Liver (tissue), 9 donors: ENCODE results near the gene RHOH. TPM values are rescaled to one million over a fixed set of nuclear protein-coding genes. Genes with fewer than 3 reads are reported as not detected.

Experiments
- DNase-seq: peaks from one replicate; pipeline ENCODE4 v3.0.0-alpha.2; 2017; ENCODE audit warnings: low spot score
- H3K27ac ChIP-seq, 2 donors: one replicate each; pipeline ENCODE4 v1.7.0; 2013; ENCODE audit warnings: inconsistent platforms in 2 of 2, low read length in 2 of 2, control low read depth in 1 of 2, low read depth in 1 of 2, mild to moderate bottlenecking in 1 of 2
- H3K27me3 ChIP-seq, 4 donors: one replicate each; pipeline versions ENCODE4 v1.6.1 to v1.7.0; 2013; ENCODE audit warnings: low read length in 3 of 4, inconsistent platforms in 1 of 4, mild to moderate bottlenecking in 1 of 4, moderate library complexity in 1 of 4; ENCODE audit not compliant: control insufficient read depth in 4 of 4, insufficient read depth in 4 of 4
- H3K36me3 ChIP-seq, 4 donors: one replicate each; pipeline versions ENCODE4 v1.6.1 to v1.7.0; 2013; ENCODE audit warnings: low read length in 3 of 4, mild to moderate bottlenecking in 3 of 4, low read depth in 1 of 4, moderate library complexity in 1 of 4; ENCODE audit not compliant: control insufficient read depth in 4 of 4, insufficient read depth in 3 of 4
- H3K4me1 ChIP-seq, 4 donors: one replicate each; pipeline versions ENCODE4 v1.6.1 to v1.7.0; 2013; ENCODE audit warnings: low read length in 3 of 4, mild to moderate bottlenecking in 3 of 4, moderate library complexity in 1 of 4; ENCODE audit not compliant: control insufficient read depth in 4 of 4, insufficient read depth in 4 of 4
- H3K4me3 ChIP-seq, 3 donors: one replicate each; pipeline versions ENCODE4 v1.6.1 to v1.7.0; 2013; ENCODE audit warnings: low read length in 3 of 3, control low read depth in 1 of 3, low read depth in 1 of 3, mild to moderate bottlenecking in 1 of 3
- H3K9ac ChIP-seq, 2 donors: one replicate each; pipeline ENCODE4 v1.7.0; 2013; ENCODE audit warnings: low read length in 2 of 2, mild to moderate bottlenecking in 2 of 2, moderate library complexity in 2 of 2, control low read depth in 1 of 2, low read depth in 1 of 2
- H3K9me3 ChIP-seq, 4 donors: one replicate each; pipeline versions ENCODE4 v1.6.1 to v1.7.0; 2013; ENCODE audit warnings: low read length in 3 of 4; ENCODE audit not compliant: control insufficient read depth in 4 of 4
- EGR1 ChIP-seq, 2 donors: IDR thresholded peaks; 2 replicates each; pipeline ENCODE4 v1.6.1; 2016 to 2018; ENCODE audit warnings: antibody characterized with exemption in 2 of 2, low read depth in 2 of 2
- FOXA1 ChIP-seq: IDR thresholded peaks from 2 replicates; pipeline ENCODE4 v1.6.1; 2016; ENCODE audit warnings: antibody characterized with exemption
- GABPA ChIP-seq, 2 donors: IDR thresholded peaks in 1 of 2; conservative IDR thresholded peaks in 1 of 2; 2 replicates each; pipeline ENCODE4 v1.6.1; 2016; ENCODE audit warnings: antibody characterized with exemption in 2 of 2, mild to moderate bottlenecking in 1 of 2, moderate library complexity in 1 of 2
- HNF4A ChIP-seq, 2 donors: conservative IDR thresholded peaks; 2 replicates each; pipeline ENCODE4 v1.6.1; 2016; ENCODE audit warnings: antibody characterized with exemption in 2 of 2, mild to moderate bottlenecking in 2 of 2
- HNF4G ChIP-seq: IDR thresholded peaks from 2 replicates; pipeline ENCODE4 v1.6.1; 2016; ENCODE audit warnings: antibody characterized with exemption
- NR2F2 ChIP-seq: IDR thresholded peaks from 2 replicates; pipeline ENCODE4 v1.6.1; 2016; ENCODE audit warnings: antibody characterized with exemption
- RAD21 ChIP-seq, 2 donors: IDR thresholded peaks; 2 replicates each; pipeline ENCODE4 v1.6.1; 2016; ENCODE audit warnings: antibody characterized with exemption in 2 of 2, mild to moderate bottlenecking in 2 of 2
- RXRA ChIP-seq, 2 donors: IDR thresholded peaks; 2 replicates each; pipeline ENCODE4 v1.6.1; 2017 to 2018; ENCODE audit warnings: antibody characterized with exemption in 2 of 2, mild to moderate bottlenecking in 1 of 2
- SP1 ChIP-seq: IDR thresholded peaks from 2 replicates; pipeline ENCODE4 v1.6.1; 2018; ENCODE audit warnings: antibody characterized with exemption, mild to moderate bottlenecking
- TAF1 ChIP-seq: conservative IDR thresholded peaks from 2 replicates; pipeline ENCODE4 v1.6.1; 2016; ENCODE audit warnings: antibody characterized with exemption, mild to moderate bottlenecking
- WGBS: extraction: QIAGEN DNeasy Blood & Tissue Kit; methylation state at CpG from one replicate; pipeline ENCODE4 v1.1.7; 2013; 5-methylcytosine and 5-hydroxymethylcytosine counted together
- polyA plus RNA-seq, 2 donors: library from polyadenylated mRNA; stranded (reverse) in 1 of 2; unstranded in 1 of 2; fragments of 200-250 nt in 1 of 2; fragments of >200 nt in 1 of 2; fragmentation: Nextera tagmentation in 1 of 2; extraction: Ambion mirVana in 1 of 2; gene quantifications; one replicate each; pipeline versions ENCODE4 v1.2.1 to v1.2.3, GENCODE V29; 2013 to 2015
- total RNA-seq, 2 donors: library from RNA; depleted of rRNA; stranded (reverse); fragments of >200 nt; gene quantifications; one replicate each; pipeline ENCODE4 v1.2.3, GENCODE V29; 2014
- TF ChIP-seq, protein P1 (sequence below): fragments of 150-350 bp; IDR thresholded peaks from 2 replicates; pipeline ENCODE4 v1.5.1; 2017; ENCODE audit warnings: improper control_type of control experiment, low read depth, low read length; ENCODE audit not compliant: missing input control
- TF ChIP-seq, protein P2 (sequence below): IDR thresholded peaks from 2 replicates; pipeline ENCODE4 v1.6.1; 2016; ENCODE audit warnings: antibody characterized with exemption
- TF ChIP-seq, protein P3 (sequence below): IDR thresholded peaks from 2 replicates; pipeline ENCODE4 v1.6.1; 2016; ENCODE audit warnings: antibody characterized with exemption, mild to moderate bottlenecking
- TF ChIP-seq, protein P4 (sequence below): IDR thresholded peaks from 2 replicates; pipeline ENCODE4 v1.6.1; 2016; ENCODE audit warnings: antibody characterized with exemption
- donor health status: healthy.
- donor health status: healthy.
- donor health status: healthy.
- donor health status: healthy.
- donor health status: healthy.

The RHOH gene
- total and polyA plus RNA-seq, 4 donors, result 0.56 to 2.3 (median 1.3) TPM

DNA sequence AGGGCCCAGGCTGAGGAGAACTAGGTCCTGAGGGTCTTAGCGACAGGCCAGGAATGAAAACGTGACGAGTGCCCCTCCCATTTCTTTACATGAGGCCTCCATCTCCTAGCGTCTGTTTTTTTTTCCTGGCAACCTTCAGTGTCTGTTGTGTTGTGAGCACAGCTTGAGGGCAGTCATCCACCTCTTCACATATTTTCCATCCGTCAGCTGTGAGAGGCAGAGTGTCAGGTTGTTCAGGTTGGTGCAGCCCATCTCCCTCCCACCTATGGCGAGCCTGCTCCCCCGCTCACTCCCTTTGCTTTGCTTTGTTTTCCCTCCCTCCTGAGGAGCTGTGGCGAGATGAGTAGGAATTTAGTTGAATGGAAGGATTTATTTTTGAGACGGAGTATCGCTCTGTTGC lies 86.6 kb downstream of the RHOH start:
- TF ChIP-seq, protein P1, sequence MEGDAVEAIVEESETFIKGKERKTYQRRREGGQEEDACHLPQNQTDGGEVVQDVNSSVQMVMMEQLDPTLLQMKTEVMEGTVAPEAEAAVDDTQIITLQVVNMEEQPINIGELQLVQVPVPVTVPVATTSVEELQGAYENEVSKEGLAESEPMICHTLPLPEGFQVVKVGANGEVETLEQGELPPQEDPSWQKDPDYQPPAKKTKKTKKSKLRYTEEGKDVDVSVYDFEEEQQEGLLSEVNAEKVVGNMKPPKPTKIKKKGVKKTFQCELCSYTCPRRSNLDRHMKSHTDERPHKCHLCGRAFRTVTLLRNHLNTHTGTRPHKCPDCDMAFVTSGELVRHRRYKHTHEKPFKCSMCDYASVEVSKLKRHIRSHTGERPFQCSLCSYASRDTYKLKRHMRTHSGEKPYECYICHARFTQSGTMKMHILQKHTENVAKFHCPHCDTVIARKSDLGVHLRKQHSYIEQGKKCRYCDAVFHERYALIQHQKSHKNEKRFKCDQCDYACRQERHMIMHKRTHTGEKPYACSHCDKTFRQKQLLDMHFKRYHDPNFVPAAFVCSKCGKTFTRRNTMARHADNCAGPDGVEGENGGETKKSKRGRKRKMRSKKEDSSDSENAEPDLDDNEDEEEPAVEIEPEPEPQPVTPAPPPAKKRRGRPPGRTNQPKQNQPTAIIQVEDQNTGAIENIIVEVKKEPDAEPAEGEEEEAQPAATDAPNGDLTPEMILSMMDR, result no peak
- TF ChIP-seq EGR1 (IDR thresholded peaks at IDR 0.05; ENCODE audit: low read depth in 2 of 2) (no peak), GABPA (IDR thresholded peaks at IDR 0.05 in 1 of 2, conservative IDR thresholded peaks at IDR 0.05 in 1 of 2) (no peak), NR2F2 (no peak), TAF1 (no peak), SP1 (no peak), RAD21 (IDR thresholded peaks at IDR 0.05) (no peak), RXRA (IDR thresholded peaks at IDR 0.05) (no peak)
- TF ChIP-seq, protein P2, sequence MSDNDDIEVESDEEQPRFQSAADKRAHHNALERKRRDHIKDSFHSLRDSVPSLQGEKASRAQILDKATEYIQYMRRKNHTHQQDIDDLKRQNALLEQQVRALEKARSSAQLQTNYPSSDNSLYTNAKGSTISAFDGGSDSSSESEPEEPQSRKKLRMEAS, result no peak
- DNase-seq, result no peak
- Histone ChIP-seq H3K27me3 (no peaks in the 10 kb centered on the region), H3K4me1 (no peaks in the 10 kb centered on the region), H3K4me3 (no peak overlapping the region), H3K9me3 (no peaks in the 10 kb centered on the region), H3K36me3 (no peaks in the 10 kb centered on the region), H3K27ac (no peak overlapping the region), H3K9ac (no peak overlapping the region)
- 94% methylated on average over 10 of the region's 10 CpGs for WGBS

DNA sequence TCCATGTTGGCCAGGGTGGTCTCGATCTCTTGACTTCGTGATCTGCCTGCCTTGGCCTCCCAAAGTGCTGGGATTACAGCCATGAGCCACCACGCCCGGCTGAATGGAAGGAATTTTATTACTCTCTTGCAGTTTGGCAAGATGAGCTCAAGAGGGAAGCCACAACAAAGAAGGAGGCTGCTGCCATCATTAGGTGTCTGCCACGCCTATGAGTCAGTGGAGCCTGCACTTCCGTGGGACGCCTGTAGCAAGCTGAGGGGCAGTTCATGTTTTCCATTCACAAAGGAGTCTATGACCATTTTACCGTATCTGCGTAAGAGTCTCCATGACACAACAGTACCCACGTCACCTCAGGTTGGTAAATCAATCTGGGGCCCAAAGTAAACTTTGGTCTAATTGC lies 87.1 kb downstream of the RHOH start:
- DNase-seq, result no peak
- no peaks in the 10 kb centered on the region for H3K9me3 ChIP-seq
- H3K27me3 ChIP-seq, result no peaks in the 10 kb centered on the region
- WGBS, result 86% methylated on average over 10 of the region's 10 CpGs
- no peak overlapping the region for H3K9ac ChIP-seq
- H3K4me1 ChIP-seq, result no peaks in the 10 kb centered on the region
- no peaks in the 10 kb centered on the region for H3K36me3 ChIP-seq
- no peak overlapping the region for H3K4me3 ChIP-seq
- no peak overlapping the region for H3K27ac ChIP-seq
- TF ChIP-seq HNF4G (no peak), FOXA1 (no peak), HNF4A (conservative IDR thresholded peaks at IDR 0.05) (no peak), RXRA (IDR thresholded peaks at IDR 0.05) (no peak), SP1 (no peak), RAD21 (IDR thresholded peaks at IDR 0.05) (no peak), TAF1 (no peak)
- TF ChIP-seq, protein P3, sequence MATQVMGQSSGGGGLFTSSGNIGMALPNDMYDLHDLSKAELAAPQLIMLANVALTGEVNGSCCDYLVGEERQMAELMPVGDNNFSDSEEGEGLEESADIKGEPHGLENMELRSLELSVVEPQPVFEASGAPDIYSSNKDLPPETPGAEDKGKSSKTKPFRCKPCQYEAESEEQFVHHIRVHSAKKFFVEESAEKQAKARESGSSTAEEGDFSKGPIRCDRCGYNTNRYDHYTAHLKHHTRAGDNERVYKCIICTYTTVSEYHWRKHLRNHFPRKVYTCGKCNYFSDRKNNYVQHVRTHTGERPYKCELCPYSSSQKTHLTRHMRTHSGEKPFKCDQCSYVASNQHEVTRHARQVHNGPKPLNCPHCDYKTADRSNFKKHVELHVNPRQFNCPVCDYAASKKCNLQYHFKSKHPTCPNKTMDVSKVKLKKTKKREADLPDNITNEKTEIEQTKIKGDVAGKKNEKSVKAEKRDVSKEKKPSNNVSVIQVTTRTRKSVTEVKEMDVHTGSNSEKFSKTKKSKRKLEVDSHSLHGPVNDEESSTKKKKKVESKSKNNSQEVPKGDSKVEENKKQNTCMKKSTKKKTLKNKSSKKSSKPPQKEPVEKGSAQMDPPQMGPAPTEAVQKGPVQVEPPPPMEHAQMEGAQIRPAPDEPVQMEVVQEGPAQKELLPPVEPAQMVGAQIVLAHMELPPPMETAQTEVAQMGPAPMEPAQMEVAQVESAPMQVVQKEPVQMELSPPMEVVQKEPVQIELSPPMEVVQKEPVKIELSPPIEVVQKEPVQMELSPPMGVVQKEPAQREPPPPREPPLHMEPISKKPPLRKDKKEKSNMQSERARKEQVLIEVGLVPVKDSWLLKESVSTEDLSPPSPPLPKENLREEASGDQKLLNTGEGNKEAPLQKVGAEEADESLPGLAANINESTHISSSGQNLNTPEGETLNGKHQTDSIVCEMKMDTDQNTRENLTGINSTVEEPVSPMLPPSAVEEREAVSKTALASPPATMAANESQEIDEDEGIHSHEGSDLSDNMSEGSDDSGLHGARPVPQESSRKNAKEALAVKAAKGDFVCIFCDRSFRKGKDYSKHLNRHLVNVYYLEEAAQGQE, result no peak
- TF ChIP-seq, protein P1, result no peak
- TF ChIP-seq, protein P4, sequence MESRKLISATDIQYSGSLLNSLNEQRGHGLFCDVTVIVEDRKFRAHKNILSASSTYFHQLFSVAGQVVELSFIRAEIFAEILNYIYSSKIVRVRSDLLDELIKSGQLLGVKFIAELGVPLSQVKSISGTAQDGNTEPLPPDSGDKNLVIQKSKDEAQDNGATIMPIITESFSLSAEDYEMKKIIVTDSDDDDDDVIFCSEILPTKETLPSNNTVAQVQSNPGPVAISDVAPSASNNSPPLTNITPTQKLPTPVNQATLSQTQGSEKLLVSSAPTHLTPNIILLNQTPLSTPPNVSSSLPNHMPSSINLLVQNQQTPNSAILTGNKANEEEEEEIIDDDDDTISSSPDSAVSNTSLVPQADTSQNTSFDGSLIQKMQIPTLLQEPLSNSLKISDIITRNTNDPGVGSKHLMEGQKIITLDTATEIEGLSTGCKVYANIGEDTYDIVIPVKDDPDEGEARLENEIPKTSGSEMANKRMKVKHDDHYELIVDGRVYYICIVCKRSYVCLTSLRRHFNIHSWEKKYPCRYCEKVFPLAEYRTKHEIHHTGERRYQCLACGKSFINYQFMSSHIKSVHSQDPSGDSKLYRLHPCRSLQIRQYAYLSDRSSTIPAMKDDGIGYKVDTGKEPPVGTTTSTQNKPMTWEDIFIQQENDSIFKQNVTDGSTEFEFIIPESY, result no peak
- TF ChIP-seq, protein P2, result no peak
